ENCODE results near the gene C22orf23. TPM values are rescaled to one million over a fixed set of nuclear protein-coding genes. Genes with fewer than 3 reads are reported as not detected.

The C22orf23 gene
- total and polyA plus RNA-seq, 12 donors = 0.33 to 1.2 (median 0.63) TPM; not detected in 2

- Histone ChIP-seq H3K27ac (no peak overlapping the region), H3K4me3 (no peak overlapping the region), H3K36me3 (replicated peaks in 1 of 2) (no peaks in the 10 kb centered on the region), H3K9me3 (replicated peaks in 1 of 3) (no peaks in the 10 kb centered on the region), H3K27me3 (no peaks in the 10 kb centered on the region), H3K4me1 (replicated peaks in 1 of 2) (no peaks in the 10 kb centered on the region)
- 70 to 91% (median 80%) methylated on average over 5 to 7 of the region's 7 CpGs for WGBS, 4 donors
- intact Hi-C loops (cut with DNase I) = no loop called here
- TF ChIP-seq CTCF (IDR thresholded peaks at IDR 0.05) (no peak), POLR2A (IDR thresholded peaks at IDR 0.05) (no peak)
- DNase-seq = no peak
Measured at GRCh38 chr22:37998543-37998942, 45.1 kb upstream of the C22orf23 start.

DNA sequence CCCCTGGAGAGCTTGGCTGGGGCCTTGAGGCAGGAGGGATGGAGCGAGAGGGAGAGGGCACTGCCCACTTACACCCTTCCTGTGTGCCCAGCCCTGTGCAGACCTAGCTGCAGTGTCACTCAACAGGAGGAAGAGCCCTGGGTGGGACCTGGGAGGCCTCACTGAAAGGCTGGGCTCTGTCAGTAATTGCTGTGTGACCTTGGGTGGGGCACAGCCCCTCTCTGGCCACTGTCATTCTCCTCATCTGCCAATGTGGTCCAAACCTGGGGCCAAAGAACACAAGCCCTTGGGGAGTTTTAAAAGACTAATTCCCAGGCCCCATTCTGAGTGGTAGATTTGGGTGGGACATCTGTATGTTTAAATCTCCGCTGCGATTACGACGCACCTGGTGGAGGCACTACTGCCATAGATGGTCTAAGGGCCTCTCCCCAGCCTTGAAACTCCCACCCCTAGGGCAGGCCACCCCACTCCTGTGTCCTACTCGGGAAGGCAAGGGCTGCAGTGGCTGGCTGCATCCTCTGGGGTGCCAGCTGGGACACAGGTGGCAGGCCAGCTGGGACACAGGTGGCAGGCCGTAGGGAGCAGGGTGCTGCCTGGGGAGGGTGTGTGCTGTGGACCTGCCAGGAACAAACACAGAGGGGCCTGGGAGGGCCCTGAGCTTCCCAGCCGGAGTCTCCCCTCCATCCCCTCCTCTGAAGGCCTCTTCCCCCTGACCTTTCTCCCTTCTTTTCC lies 43.3 kb upstream of the C22orf23 start:
- Histone ChIP-seq H3K4me3 (no peak overlapping the region), H3K9me3 (replicated peaks in 1 of 3) (no peaks in the 10 kb centered on the region), H3K4me1 (replicated peaks in 1 of 2) (no peaks in the 10 kb centered on the region), H3K36me3 (replicated peaks in 1 of 2) (no peaks in the 10 kb centered on the region), H3K27me3 (no peaks in the 10 kb centered on the region), H3K27ac (no peak overlapping the region)
- 91 to 97% (median 92%) methylated on average over 1 to 8 of the region's 8 CpGs for WGBS, 4 donors
- TF ChIP-seq CTCF (IDR thresholded peaks at IDR 0.05) (no peak), POLR2A (IDR thresholded peaks at IDR 0.05) (no peak)
- intact Hi-C loops (cut with DNase I) = no loop called here
- DNase-seq = no peak

DNA sequence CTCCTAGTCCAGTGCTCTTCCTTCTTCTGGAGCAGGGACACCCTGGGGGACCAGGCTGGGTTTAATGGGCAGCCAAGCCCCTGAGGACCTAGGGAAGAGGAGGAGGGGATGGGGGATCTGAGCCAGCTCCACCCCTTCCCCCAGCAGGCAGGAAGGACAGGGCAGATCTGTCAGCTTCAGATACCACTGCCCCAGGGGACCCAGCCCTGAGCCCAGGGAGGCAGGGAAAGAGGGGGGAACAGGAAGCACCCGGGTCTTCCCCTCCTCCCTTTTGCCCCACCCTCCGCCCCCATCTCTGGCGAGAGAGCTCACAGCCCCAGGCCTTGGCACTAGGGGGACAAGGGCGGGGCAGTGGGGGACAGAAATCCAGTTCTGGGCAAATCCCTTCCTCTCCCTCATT lies 42.7 kb upstream of the C22orf23 start:
- H3K4me3 ChIP-seq = no peak overlapping the region
- H3K4me1 ChIP-seq (replicated peaks in 1 of 2) = no peaks in the 10 kb centered on the region
- DNase-seq = no peak
- H3K9me3 ChIP-seq (replicated peaks in 1 of 3) = no peaks in the 10 kb centered on the region
- no peak overlapping the region for H3K27ac ChIP-seq
- intact Hi-C loops (cut with DNase I) = no loop called here
- H3K27me3 ChIP-seq = no peaks in the 10 kb centered on the region
- 33 to 68% (median 60%) methylated on average over 1 to 4 of the region's 4 CpGs for WGBS, 4 donors
- no peaks in the 10 kb centered on the region for H3K36me3 ChIP-seq (replicated peaks in 1 of 2)
- TF ChIP-seq POLR2A (IDR thresholded peaks at IDR 0.05) (no peak), CTCF (IDR thresholded peaks at IDR 0.05) (no peak)

- no peaks in the 10 kb centered on the region for H3K36me3 ChIP-seq (replicated peaks in 1 of 2)
- no peak overlapping the region for H3K27ac ChIP-seq
- H3K27me3 ChIP-seq = no peaks in the 10 kb centered on the region
- intact Hi-C loops (cut with DNase I) = no loop called here
- no peaks in the 10 kb centered on the region for H3K4me1 ChIP-seq (replicated peaks in 1 of 2)
- H3K9me3 ChIP-seq (replicated peaks in 1 of 3) = no peaks in the 10 kb centered on the region
- no peak for DNase-seq
- TF ChIP-seq CTCF (IDR thresholded peaks at IDR 0.05) (no peak), POLR2A (IDR thresholded peaks at IDR 0.05) (no peak)
- no peak overlapping the region for H3K4me3 ChIP-seq
- WGBS, 4 donors = 85 to 94% (median 92%) methylated on average over 4 of the region's 4 CpGs
Measured at GRCh38 chr22:37995460-37995859, 42.1 kb upstream of the C22orf23 start.
